SW 1271 (cell line): ENCODE data around the gene HSD17B13.

ENCODE experiments used
- DNase-seq, 2 experiments: peaks; one replicate each; lab custom pipeline; 2025; lab: John Stamatoyannopoulos, UW

The HSD17B13 gene

DNA sequence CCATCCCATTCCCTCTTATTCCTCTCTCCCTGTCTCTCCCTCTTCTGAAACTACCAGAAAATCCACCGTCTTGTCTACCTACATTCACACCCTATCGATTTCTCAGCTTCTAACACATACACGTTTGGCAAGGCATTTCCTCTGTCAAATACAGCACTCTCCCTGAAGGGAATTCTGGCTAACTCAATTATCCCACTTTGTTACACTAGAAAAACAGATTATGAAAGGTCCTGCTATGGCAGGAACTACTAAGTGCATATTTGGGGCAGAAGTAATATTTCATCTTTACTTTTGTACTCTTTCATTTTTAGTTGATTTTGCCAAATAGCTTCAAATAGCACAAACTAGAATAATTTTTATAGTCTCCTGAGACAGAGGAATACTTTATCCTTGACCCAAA, 55.7 kb downstream of the HSD17B13 start:
- DNase-seq, result no peak

DNA sequence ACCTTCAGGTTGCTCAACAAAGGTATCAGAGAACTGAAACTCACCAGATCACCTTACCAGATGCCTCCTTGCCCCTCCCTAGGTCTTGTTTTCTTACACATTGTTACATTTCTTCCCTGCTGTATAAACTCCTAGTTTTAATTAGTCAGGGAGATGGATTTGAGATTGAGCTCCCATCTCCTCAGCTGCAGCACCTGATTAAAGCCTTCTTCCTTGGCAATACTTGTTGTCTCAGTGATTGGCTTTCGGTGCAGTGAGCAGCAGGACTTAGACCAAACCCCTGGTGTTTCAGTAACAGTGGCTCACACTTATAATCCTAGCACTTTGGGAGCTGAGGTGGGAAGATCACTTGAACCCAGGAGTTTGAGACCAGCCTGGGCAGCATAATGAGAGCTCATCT, 59.8 kb downstream of the HSD17B13 start:
- DNase-seq, result no peak

DNA sequence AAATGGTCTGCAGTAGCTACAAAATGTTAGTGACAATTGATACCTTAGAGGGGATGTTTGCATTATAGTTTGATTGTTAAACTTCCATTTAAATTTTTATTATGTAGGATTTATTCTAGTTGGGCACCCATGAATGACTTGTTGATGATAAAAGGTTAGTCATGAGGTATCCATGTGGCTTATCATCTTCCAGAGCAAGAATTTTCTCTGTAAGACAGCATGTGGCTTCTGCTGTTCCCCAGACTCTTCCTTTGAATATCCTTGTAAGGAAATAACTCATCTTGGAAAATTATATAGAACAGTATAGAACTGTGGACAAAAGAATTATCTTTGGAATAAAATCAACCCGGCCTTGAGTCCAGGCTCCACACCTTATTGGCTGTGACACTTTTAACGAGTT, 62.2 kb downstream of the HSD17B13 start:
- DNase-seq, result no peak

DNA sequence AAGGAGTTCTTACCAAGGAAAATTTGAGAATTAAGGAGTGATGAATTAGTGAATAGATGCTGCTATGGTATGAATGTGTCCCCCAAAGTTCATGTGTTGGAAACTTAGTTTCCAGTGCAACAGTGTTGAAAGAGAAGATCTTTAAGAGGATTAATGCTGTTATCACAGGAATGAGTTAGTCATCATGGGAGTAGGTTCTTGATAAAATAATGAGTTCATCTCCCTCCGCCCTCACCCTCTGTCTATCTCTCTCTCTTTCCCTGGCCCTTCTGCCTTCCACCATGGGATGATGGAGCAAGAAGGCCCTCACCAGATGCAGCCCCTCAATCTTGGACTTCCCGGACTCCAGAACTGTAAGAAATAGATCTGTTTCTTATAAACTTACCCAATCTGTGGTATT, 64.0 kb downstream of the HSD17B13 start:
- no peak for DNase-seq

DNA sequence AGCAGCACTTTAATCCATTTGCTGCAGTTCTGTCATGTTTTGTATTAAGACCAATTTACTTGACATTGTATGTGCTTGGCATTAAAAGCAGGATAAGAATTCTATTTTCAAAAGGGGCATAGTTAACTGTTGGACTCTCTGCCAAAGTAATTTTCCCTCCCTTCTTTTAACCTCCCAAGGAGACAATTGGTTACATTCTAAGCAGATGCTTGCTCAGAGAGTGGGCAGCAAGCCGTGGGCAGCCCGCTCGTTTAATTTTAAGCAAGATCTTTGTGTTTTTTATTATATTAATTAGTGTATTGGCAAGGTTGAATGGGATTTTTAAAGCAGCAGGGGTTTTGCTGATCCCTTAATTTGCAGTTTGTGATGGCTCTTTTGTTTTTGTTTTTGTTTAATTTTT, 65.2 kb downstream of the HSD17B13 start:
- no peak for DNase-seq

DNA sequence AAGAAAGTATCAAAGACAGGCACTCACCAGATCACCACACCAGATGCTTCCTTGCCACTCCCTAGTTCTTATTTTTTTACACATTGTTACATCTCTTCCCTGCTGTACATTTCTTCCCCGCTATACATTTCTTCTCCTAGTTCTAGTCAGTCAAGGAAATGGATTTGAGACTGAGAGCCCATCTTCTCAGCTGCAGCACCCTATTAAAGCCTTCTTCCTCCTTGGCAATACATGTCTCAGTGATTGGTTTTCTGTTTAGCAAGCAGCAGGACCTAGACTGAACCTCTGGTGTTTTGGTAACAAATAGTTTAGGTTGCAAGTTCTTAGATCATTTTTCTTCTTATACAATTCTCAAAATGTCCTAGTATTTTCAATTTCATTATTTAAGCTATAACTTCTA, 66.9 kb downstream of the HSD17B13 start:
- no peak for DNase-seq
